Spleen (tissue), 7 donors: ENCODE data around the gene WARS2.

Experiments
- CTCF ChIP-seq, 11 experiments: fragments of 200-600 bp in 7 of 11; fragments of 450-650 bp in 4 of 11; sonication (generic) in 4 of 11; IDR thresholded peaks in 8 of 11; conservative IDR thresholded peaks in 3 of 11; 1 replicate in 7 of 11; 2 replicates in 4 of 11; pipeline versions ENCODE4 v1.4.0 to v1.8.0; 2016 to 2021; ENCODE audit warnings: antibody characterized with exemption in 11 of 11, inconsistent platforms in 4 of 11, mild to moderate bottlenecking in 1 of 11
- POLR2A ChIP-seq, 3 donors: fragments of 450-650 bp; IDR thresholded peaks; one replicate each; pipeline ENCODE4 v1.5.1; 2017; ENCODE audit warnings: antibody characterized with exemption in 3 of 3, mild to moderate bottlenecking in 1 of 3
- donor health status: DM: no; HTN: no; CAD: no; lungs with moderate emphysema.
- donor health status: DM: no; HTN: no; CAD: no.
- donor health status: DM: no; HTN: no; CAD: no.

DNA sequence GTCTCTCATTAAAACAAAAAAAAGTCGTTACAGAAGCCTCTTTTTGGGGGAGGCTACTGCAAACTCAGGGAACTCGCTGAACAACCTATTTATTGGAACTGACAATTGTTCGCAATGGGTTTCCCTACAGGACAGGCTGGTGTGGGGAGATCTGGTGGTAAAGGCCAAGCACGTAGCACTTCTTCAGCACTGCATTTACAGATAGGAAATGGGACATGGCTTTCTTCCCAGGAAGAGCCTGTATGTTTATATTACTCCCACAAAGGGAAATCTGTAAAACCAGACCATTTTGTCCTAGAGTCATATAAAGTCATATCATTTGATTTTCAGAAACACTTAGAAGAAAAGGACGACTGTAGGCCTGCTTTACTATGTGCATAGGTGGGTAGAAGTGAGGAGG is 113.5 kb downstream of the WARS2 start:
- TF ChIP-seq CTCF (IDR thresholded peaks at IDR 0.05 in 8 of 11, conservative IDR thresholded peaks at IDR 0.05 in 3 of 11) (no peak), POLR2A (IDR thresholded peaks at IDR 0.05) (no peak)
